Activated CD4-positive, CD25-positive, alpha-beta regulatory T cell (primary cell): ENCODE results near the gene MKRN2.
"Not testable (repeated sequence)": the region's sequence is repeated elsewhere in the genome, so short reads cannot be mapped to it uniquely, and the experiment has no call there.

Experiments
- DNase-seq, 4 experiments: peaks; one replicate each; lab custom pipeline; 2025; lab: John Stamatoyannopoulos, UW

The MKRN2 gene

GRCh38 chr3:12588039-12589009 is 31.4 kb downstream of the MKRN2 start:
- DNase-seq = no peak

DNA sequence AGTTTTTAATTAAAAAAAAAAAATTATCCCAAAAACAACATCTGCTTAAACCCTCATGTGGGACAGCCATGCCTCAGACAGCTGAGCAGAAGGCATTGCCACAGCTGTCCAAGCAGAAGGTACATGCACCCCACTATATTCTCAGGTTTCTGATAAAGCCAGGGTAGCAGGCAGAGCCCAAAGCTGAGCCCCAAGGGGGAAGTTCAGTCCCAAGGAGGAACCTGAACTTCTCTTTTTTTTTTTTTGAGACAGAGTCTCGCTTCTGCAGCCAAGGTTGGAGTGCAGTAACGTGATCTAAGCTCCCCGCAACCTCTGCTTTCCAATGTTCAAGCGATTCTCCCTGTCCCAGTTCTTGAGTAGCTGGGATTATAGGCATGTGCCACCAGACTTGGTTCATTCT is 33.2 kb downstream of the MKRN2 start:
- no peak for DNase-seq

DNA sequence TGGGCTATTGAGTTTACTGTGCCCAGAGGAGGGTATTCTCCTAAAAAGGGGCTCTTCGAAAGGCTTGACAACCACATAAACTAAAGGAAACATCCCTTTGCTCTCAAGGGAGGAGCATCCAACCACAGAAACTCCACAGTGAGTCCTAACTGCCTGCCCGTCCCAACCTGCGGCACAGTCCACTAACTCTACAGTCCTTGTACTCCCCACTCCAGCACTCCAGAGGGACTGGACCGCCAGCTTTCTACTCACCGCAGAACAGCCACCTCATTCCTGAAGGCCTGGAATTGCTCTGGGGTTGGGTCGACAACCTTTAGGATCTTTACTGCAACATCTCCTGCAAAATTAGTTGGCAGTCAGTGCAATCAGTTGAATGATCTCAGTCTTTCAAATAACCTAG is 34.6 kb downstream of the MKRN2 start:
- no peak for DNase-seq

DNA sequence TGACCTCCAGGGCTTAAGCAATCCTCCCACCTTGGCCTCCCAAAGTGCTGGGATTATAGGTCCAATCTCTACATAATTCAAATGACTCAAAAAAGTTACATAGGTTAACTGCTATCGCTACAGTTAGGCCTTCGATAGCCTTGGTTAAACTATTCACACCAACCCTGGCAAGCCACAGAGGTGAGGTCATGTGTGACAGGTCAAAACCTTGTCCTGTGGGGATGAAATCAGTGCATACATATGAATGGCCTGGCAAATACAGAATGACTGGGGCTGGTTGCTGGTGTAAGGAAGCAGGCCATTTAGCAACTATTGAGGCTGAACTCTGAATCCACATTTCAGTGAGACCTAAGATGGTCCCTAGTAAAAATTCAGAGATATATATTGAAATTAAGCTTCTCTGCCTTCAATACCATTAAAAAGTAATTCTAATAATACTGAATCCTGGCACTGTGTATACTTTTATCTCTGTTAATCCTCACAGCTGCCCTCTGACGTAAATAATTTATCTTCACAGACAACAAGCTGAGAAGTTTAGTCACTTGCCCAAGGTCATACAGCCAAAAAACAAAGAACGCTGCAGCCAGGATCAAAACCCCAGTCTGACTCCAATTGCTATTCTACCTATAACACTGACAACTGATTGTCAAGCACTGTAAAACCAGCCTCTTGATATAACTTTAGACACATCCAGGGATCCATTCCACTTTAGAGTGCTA is 35.3 kb downstream of the MKRN2 start:
- no peak for DNase-seq

DNA sequence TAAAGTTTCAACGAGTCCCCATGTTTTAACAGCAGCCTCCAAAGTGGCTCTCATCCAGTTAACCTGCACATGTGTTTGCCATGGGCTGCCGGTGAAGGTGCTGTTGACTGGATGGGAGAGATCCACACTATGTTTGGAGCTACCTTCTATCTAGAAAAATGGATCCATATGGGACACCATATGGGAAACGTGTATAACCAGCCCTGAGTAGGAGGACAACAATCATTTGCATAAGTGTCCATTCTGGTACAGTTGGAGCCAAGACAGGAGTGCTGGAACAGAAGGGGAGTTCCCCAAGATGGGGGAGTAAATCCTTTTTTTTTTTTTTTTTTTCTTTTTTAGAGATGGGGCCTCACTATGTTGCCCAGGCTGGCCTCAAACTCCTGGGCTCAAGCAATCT is 36.6 kb downstream of the MKRN2 start:
- DNase-seq = no peak

GRCh38 chr3:12598890-12599289 is 42.0 kb downstream of the MKRN2 start:
- DNase-seq = no peak

GRCh38 chr3:12601072-12601471 is 44.2 kb downstream of the MKRN2 start:
- DNase-seq = no peak

DNA sequence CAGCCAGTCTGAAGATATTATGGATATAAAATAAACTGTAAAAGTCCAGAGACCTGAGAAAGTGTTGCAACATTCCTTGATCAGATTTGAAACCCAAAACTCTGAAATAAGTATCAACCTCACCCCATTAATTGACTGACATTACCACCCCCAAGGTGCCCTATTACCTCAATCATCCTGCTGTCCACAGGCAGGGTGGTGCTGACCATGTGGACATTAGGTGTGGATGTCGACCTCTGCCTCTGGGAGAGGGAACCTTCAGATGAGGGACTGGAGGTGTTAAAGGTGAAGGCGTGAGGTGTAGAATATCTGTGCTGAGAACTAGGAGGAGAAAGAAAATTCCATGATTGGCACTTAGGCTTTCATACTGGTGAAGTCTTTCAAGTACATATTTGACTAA is 47.1 kb downstream of the MKRN2 start:
- no peak for DNase-seq

- no peak for DNase-seq
Measured at GRCh38 chr3:12608376-12608775, 51.5 kb downstream of the MKRN2 start.

DNA sequence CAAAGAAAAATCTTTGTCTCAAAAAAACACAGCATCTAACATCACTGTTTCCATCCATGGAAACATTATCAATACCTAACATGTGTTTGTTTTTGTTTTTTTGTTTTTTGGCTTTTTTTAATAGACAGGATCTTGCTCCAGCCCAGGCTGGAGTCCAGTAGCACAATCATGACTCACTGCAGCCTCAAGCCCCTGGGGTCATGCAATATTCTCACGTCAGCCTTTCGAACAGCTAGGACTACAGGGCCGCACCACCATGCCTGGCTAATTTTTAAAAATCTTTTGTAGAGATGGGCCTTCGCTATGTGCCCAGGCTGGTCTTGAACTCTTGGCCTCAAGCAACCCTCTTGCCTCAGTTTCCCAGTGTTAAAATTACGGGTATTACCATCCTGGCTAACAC is 54.2 kb downstream of the MKRN2 start:
- no peak for DNase-seq

GRCh38 chr3:12612514-12613226 is 55.8 kb downstream of the MKRN2 start:
- DNase-seq = no peak

DNA sequence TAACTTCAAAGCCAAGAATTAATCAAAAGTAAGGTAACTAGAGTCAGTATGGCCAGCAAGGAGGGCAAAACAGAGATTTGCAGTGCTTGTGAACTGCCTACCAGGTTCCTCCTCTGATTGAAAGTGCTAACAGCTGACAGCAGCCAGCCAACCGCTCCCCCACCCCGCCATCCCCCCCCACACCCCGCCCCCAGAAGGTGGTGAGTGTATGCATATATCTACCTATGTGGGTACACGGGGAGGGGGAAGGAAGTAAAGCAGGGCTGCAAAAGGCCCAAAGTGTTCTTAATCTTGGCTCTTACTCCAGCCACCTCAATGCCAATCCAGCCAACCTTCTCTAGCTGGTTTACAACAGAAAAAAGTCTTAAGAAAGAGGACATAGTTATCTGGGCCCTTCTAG is 56.4 kb downstream of the MKRN2 start:
- DNase-seq = no peak

- DNase-seq = no peak
Measured at GRCh38 chr3:12615266-12615665, 58.4 kb downstream of the MKRN2 start.

DNA sequence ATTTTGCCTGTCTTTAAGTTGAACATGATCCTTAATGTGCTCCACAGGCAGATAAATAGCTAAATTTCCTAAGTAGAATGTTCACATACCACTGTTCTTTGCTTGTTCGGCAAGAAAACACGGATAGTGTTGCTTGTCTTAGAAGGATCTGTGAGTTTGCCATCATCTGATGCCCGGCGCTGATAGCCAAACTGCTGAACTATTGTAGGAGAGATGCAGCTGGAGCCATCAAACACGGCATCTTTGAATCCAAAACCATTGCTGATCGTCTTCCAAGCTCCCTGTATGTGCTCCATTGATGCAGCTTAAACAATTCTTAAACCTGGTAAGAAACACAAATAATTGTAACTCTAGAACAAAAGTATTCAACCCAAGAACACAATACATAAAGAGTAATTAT is 61.5 kb downstream of the MKRN2 start:
- DNase-seq = no peak

GRCh38 chr3:12620305-12620704 is 63.4 kb downstream of the MKRN2 start:
- DNase-seq = no peak

DNA sequence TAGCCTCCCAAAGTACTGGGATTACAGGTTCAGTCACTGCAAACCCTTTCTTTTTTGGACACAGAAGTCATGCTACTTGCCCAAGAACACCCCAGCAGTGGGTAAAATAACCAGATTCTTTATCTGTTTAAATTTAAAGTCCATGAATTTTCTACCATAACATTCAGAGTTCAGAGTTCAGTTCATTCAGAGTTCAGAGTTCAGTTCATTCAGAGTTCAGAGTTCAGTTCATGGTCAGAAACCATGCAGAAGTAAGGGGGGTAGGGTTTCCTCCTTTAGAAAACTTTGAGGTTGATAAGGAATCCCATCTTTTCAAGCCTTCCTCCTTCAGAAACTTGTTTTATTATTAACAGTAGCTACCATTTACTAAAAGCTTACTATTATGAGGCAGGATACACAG is 63.8 kb downstream of the MKRN2 start:
- no peak for DNase-seq

GRCh38 chr3:12622335-12622734 is 65.4 kb downstream of the MKRN2 start:
- no peak for DNase-seq

DNA sequence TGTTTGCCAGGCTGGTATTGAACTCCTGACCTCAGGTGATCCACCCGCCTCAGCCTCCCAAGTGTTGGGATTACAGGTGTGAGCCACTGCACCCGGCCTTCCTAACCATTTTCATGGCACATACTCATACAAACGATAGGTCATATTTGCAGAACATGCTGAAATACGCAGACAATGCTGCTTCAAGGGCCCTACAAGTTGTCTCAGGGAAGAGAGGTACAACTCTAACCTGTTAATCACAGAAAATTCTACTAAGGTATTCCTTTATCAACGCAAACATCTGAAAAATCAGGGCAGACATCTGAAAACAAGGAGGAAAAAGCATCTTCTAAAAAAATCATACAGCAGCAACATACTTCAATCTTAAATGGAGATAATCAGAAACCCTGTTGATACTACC is 67.2 kb downstream of the MKRN2 start:
- DNase-seq = no peak

DNA sequence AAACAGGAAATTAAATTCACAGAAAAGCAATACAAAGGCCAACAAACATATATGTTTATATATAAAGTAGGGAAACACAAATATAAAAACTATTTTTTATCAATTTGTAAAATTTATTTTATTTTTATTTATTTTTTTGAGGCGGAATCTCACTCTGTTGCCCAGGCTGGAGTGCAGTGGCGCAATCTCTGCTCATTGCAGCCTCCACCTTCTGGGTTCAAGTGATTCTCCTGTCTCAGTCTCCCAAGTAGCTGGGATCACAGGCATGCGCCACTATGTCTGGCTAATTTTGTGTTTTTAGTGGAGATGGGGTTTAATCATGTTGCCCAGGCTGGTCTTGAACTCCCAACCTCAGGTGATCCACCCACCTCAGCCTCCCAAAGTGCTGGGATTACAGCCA is 68.1 kb downstream of the MKRN2 start:
- DNase-seq = not testable (repeated sequence)

DNA sequence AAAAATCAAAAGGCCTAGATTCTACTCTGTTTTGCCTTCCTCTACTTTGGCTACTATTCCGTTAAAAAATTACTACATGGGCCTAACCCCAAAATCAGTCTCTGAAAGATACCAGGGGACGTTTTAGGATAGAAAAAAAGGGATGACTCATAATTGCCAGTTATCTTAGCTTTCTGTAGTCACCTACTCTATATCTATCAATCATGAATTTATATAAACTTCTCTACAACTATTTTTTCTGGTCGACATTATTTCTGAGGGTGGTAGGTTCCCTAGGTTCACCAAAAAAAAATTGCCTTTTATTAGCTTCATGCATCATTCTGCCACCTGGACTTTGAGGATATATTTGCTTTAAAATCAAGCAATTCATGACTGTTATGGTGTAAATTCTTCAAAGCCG is 70.5 kb downstream of the MKRN2 start:
- DNase-seq = no peak

DNA sequence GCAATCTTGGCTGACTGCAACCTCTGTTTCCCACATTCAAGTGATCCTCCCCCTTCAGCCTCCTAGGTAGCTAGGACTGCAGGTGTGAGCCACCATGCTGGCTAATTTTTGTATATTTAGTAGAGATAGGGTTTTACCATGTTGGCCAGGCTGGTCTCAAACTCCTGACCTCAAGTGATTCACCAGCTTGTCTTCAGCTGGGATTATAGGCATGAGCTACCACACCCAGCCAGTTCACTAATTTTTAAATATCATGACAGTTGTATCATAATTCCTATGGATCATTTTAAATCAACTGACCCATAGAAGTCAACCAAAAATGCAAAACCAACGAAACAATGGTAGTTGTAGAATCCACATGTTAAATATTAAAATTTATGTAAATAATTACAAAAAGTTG is 71.9 kb downstream of the MKRN2 start:
- DNase-seq = no peak

DNA sequence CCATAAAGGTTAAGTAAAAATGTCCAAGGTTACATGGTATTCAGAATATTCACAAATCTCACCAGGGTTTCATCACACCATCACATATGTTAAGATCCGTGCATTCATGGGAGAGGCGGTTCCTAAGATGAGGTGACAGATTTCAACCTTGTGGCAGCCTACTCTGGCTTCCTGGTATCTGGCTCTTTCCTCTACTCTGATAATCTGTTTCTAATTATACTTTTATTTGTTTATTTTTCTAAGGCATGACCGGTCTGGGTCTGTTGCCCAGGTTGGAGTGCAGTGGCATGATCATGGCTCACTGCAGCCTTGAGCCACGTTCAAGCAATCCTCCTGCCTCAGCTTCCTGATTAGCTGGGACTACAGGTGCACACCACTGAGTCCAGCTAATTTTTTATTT is 72.7 kb downstream of the MKRN2 start:
- no peak for DNase-seq

DNA sequence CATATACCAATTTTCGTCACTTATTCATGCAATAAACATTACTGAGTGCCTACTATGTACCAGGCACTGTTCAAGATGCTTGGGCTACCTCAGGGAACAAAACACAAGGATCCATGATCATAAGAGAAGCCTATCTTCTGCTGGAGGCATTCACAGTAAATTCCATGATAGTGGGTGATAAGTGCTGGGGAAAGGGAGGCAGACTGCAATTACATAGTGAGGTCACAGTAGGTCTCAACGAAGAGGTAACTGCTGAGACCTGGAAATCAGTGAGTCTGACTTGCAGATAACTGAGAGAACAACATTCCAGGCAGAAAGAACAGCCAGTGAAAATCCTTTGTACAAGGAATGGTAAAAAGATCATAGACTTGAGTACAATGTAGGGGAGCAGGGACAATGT is 73.4 kb downstream of the MKRN2 start:
- DNase-seq = no peak
